GM23338 (cell line): Measurements from ENCODE around the gene NR1H3. TPM values are rescaled to one million over a fixed set of nuclear protein-coding genes. Genes with fewer than 3 reads are reported as not detected.

ENCODE experiments used
- ATAC-seq: fragments of 200-7000 bp; cut with Tn5 transposase; 3 replicates; pipeline ENCODE4 v1.9.1; 2020
- DNase-seq: peaks from one replicate; pipeline ENCODE4 v3.0.0-alpha.2; 2015; ENCODE audit warnings: low spot score
- H2AFZ ChIP-seq: fragments of 200-600 bp; sonication (generic); 2 replicates; pipeline ENCODE4 v1.8.0; 2016; ENCODE audit warnings: antibody characterized with exemption, mild to moderate bottlenecking, moderate library complexity
- H3F3A ChIP-seq: fragments of 200-600 bp; sonication (generic); replicated peaks from 2 replicates; pipeline ENCODE4 v1.8.0; 2017; ENCODE audit warnings: antibody characterized with exemption, mixed run types, low read depth
- H3K27ac ChIP-seq: fragments of 200-600 bp; sonication (generic); 2 replicates; pipeline ENCODE4 v1.6.1; 2016; ENCODE audit warnings: low read depth
- H3K27me3 ChIP-seq: fragments of 200-600 bp; sonication (generic); 2 replicates; pipeline ENCODE4 v1.8.0; 2016; ENCODE audit warnings: mild to moderate bottlenecking, mixed run types, moderate library complexity; ENCODE audit not compliant: insufficient read depth
- H3K36me3 ChIP-seq: fragments of 200-600 bp; sonication (generic); 2 replicates; pipeline ENCODE4 v1.8.0; 2016; ENCODE audit warnings: mild to moderate bottlenecking; ENCODE audit not compliant: insufficient read depth
- H3K4me1 ChIP-seq: fragments of 200-600 bp; sonication (generic); 2 replicates; pipeline ENCODE4 v1.8.0; 2016; ENCODE audit warnings: mild to moderate bottlenecking, moderate library complexity; ENCODE audit not compliant: insufficient read depth
- H3K4me2 ChIP-seq: fragments of 200-600 bp; sonication (generic); 2 replicates; pipeline ENCODE4 v1.7.1; 2017; ENCODE audit warnings: mixed run types
- H3K4me3 ChIP-seq: fragments of 200-600 bp; sonication (generic); 2 replicates; pipeline ENCODE4 v1.6.1; 2016; ENCODE audit warnings: mixed run types
- H3K79me2 ChIP-seq: fragments of 200-600 bp; sonication (generic); replicated peaks from 2 replicates; pipeline ENCODE4 v1.8.0; 2017; ENCODE audit warnings: mild to moderate bottlenecking; ENCODE audit not compliant: insufficient read depth
- H3K9me2 ChIP-seq: fragments of 200-600 bp; sonication (generic); 2 replicates; pipeline ENCODE4 v1.8.0; 2017; ENCODE audit not compliant: insufficient read depth
- H4K20me1 ChIP-seq: fragments of 200-600 bp; sonication (generic); replicated peaks from 2 replicates; pipeline ENCODE4 v1.8.0; 2017; ENCODE audit warnings: mild to moderate bottlenecking; ENCODE audit not compliant: insufficient read depth
- H3K27ac Mint-ChIP-seq: 2 replicates; pipeline ENCODE4 v1.8.0; 2020; ENCODE audit warnings: inconsistent platforms, mild to moderate bottlenecking, moderate library complexity, mixed read lengths
- H3K27me3 Mint-ChIP-seq: 3 replicates; pipeline ENCODE4 v1.8.0; 2022; ENCODE audit warnings: low read depth, mild to moderate bottlenecking, moderate library complexity, mixed read lengths, inconsistent platforms; ENCODE audit not compliant: insufficient read depth, poor library complexity
- H3K36me3 Mint-ChIP-seq: 3 replicates; pipeline ENCODE4 v1.8.0; 2021; ENCODE audit warnings: low read depth, mild to moderate bottlenecking, inconsistent platforms, moderate library complexity, mixed read lengths
- H3K4me1 Mint-ChIP-seq: 3 replicates; pipeline ENCODE4 v1.8.0; 2020; ENCODE audit warnings: mild to moderate bottlenecking, inconsistent platforms, mixed read lengths
- H3K4me3 Mint-ChIP-seq: 3 replicates; pipeline ENCODE4 v1.8.0; 2021; ENCODE audit warnings: moderate library complexity, mild to moderate bottlenecking, inconsistent platforms, mixed read lengths
- H3K9me3 Mint-ChIP-seq: 3 replicates; pipeline ENCODE4 v1.8.0; 2020; ENCODE audit warnings: moderate library complexity, mild to moderate bottlenecking, inconsistent platforms, mixed read lengths
- CREB1 ChIP-seq: fragments of 250-450 bp; sonication (Bioruptor Pico); IDR thresholded peaks from 2 replicates; pipeline ENCODE4 v1.5.0; 2020; ENCODE audit warnings: low read depth, mild to moderate bottlenecking, moderate library complexity
- JUNB ChIP-seq: IDR thresholded peaks from one replicate; pipeline ENCODE4 v1.6.1; 2016; ENCODE audit warnings: antibody characterized with exemption; ENCODE audit not compliant: unreplicated experiment
- NANOG ChIP-seq: IDR thresholded peaks from 2 replicates; pipeline ENCODE4 v1.6.1; 2016; ENCODE audit warnings: antibody characterized with exemption, borderline replicate concordance
- REST ChIP-seq: IDR thresholded peaks from one replicate; pipeline ENCODE4 v1.6.1; 2018; ENCODE audit warnings: antibody characterized with exemption; ENCODE audit not compliant: unreplicated experiment
- ZNF114 ChIP-seq: fragments of 250-450 bp; sonication (Bioruptor Pico); IDR thresholded peaks from 2 replicates; pipeline ENCODE4 v1.5.0; 2020; ENCODE audit warnings: mild to moderate bottlenecking, moderate library complexity
- ZNF331 ChIP-seq: fragments of 250-450 bp; sonication (Bioruptor Pico); IDR thresholded peaks from 2 replicates; pipeline ENCODE4 v1.5.0; 2020; ENCODE audit warnings: low read depth, mild to moderate bottlenecking, moderate library complexity
- polyA plus RNA-seq: library from polyadenylated mRNA; unstranded; fragments of >200 nt; fragmentation: Nextera tagmentation; extraction: Ambion mirVana; gene quantifications from 2 replicates; pipeline ENCODE4 v1.2.1, GENCODE V29; 2016
- total RNA-seq: library from RNA; depleted of rRNA; stranded (reverse); fragments of >200 nt; shearing (Covaris generic); gene quantifications from 2 replicates; pipeline ENCODE4 v1.2.3, GENCODE V29; 2014
- TF ChIP-seq, protein P1 (sequence below): fragments of 250-450 bp; sonication (Bioruptor Pico); IDR thresholded peaks from 2 replicates; pipeline ENCODE4 v1.5.0; 2020; ENCODE audit warnings: mild to moderate bottlenecking, moderate library complexity

The NR1H3 gene
- total and polyA plus RNA-seq, 2 experiments from 2014 or later, result 16.5 to 23.7 TPM

DNA sequence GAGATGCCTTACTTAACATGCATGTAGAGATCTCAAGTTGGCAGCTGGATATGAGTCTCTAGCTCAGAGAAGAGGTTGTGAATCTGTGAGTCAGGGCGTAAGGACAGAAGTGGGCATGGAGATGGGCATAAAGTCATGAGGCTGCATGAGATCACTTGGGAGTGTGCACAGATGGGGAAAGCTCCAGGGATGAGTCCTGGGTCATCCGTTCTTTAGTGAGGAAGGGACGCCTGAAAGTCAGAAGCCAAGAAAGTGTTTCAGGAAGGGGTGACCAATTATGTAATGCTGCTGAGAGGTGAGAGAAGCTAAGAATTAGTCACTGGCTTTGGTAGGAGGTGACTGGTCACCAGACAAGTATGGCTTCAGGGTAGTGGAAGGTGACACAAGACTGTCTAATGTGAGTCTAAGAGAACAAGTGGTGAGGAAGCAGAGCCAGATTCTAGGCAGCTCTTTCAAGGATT is 15.9 kb upstream of the NR1H3 start:
- Histone ChIP-seq H3K4me2 (no peak overlapping the region), H3K4me1 (no peaks in the 10 kb centered on the region), H3K9me2 (no peaks in the 10 kb centered on the region), H4K20me1 (no peaks in the 10 kb centered on the region; the same call in 1 of the 2 replicates), H2AFZ (no peak overlapping the region), H3K27ac (no peak overlapping the region), H3K27me3 (no peaks in the 10 kb centered on the region), H3K79me2 (no peaks in the 10 kb centered on the region), H3K36me3 (peaks cover 4% of the 10 kb centered on the region; the same call in 1 of the 2 replicates), H3F3A (peaks cover 10% of the 10 kb centered on the region; the same call in 1 of the 2 replicates), H3K4me3 (no peak overlapping the region)
- DNase-seq, result no peak
- Mint-ChIP-seq H3K27ac (no peak overlapping the region), H3K36me3 (peaks cover 76% of the 10 kb centered on the region), H3K27me3 (peaks cover 23% of the 10 kb centered on the region), H3K9me3 (no peaks in the 10 kb centered on the region), H3K4me3 (no peak overlapping the region), H3K4me1 (peaks cover 2% of the 10 kb centered on the region; the same call in 1 of the 3 replicates)
- ATAC-seq, result no peak
- TF ChIP-seq ZNF114 (CRISPR knock-in tag), result no peak
- TF ChIP-seq JUNB, result no peak
- no peak for TF ChIP-seq ZNF331
- TF ChIP-seq, protein P1, sequence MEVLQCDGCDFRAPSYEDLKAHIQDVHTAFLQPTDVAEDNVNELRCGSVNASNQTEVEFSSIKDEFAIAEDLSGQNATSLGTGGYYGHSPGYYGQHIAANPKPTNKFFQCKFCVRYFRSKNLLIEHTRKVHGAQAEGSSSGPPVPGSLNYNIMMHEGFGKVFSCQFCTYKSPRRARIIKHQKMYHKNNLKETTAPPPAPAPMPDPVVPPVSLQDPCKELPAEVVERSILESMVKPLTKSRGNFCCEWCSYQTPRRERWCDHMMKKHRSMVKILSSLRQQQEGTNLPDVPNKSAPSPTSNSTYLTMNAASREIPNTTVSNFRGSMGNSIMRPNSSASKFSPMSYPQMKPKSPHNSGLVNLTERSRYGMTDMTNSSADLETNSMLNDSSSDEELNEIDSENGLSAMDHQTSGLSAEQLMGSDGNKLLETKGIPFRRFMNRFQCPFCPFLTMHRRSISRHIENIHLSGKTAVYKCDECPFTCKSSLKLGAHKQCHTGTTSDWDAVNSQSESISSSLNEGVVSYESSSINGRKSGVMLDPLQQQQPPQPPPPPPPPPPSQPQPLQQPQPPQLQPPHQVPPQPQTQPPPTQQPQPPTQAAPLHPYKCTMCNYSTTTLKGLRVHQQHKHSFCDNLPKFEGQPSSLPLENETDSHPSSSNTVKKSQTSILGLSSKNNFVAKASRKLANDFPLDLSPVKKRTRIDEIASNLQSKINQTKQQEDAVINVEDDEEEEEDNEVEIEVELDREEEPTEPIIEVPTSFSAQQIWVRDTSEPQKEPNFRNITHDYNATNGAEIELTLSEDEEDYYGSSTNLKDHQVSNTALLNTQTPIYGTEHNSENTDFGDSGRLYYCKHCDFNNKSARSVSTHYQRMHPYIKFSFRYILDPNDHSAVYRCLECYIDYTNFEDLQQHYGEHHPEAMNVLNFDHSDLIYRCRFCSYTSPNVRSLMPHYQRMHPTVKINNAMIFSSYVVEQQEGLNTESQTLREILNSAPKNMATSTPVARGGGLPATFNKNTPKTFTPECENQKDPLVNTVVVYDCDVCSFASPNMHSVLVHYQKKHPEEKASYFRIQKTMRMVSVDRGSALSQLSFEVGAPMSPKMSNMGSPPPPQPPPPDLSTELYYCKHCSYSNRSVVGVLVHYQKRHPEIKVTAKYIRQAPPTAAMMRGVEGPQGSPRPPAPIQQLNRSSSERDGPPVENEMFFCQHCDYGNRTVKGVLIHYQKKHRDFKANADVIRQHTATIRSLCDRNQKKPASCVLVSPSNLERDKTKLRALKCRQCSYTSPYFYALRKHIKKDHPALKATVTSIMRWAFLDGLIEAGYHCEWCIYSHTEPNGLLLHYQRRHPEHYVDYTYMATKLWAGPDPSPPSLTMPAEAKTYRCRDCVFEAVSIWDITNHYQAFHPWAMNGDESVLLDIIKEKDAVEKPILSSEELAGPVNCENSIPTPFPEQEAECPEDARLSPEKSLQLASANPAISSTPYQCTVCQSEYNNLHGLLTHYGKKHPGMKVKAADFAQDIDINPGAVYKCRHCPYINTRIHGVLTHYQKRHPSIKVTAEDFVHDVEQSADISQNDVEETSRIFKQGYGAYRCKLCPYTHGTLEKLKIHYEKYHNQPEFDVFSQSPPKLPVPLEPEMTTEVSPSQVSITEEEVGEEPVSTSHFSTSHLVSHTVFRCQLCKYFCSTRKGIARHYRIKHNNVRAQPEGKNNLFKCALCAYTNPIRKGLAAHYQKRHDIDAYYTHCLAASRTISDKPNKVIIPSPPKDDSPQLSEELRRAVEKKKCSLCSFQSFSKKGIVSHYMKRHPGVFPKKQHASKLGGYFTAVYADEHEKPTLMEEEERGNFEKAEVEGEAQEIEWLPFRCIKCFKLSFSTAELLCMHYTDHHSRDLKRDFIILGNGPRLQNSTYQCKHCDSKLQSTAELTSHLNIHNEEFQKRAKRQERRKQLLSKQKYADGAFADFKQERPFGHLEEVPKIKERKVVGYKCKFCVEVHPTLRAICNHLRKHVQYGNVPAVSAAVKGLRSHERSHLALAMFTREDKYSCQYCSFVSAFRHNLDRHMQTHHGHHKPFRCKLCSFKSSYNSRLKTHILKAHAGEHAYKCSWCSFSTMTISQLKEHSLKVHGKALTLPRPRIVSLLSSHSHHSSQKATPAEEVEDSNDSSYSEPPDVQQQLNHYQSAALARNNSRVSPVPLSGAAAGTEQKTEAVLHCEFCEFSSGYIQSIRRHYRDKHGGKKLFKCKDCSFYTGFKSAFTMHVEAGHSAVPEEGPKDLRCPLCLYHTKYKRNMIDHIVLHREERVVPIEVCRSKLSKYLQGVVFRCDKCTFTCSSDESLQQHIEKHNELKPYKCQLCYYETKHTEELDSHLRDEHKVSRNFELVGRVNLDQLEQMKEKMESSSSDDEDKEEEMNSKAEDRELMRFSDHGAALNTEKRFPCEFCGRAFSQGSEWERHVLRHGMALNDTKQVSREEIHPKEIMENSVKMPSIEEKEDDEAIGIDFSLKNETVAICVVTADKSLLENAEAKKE (CRISPR knock-in tag), result no peak
- TF ChIP-seq REST, result no peak
- no peak for TF ChIP-seq CREB1 (CRISPR knock-in tag)
- TF ChIP-seq NANOG, result no peak
